NCI-H526 treated with DMSO at 0.1 percent for 48 hours (cell line): ENCODE measurements around the gene TENM4.

Source experiments
- DNase-seq: peaks from one replicate; lab custom pipeline; 2025; lab: John Stamatoyannopoulos, UW

TENM4 gene

DNA sequence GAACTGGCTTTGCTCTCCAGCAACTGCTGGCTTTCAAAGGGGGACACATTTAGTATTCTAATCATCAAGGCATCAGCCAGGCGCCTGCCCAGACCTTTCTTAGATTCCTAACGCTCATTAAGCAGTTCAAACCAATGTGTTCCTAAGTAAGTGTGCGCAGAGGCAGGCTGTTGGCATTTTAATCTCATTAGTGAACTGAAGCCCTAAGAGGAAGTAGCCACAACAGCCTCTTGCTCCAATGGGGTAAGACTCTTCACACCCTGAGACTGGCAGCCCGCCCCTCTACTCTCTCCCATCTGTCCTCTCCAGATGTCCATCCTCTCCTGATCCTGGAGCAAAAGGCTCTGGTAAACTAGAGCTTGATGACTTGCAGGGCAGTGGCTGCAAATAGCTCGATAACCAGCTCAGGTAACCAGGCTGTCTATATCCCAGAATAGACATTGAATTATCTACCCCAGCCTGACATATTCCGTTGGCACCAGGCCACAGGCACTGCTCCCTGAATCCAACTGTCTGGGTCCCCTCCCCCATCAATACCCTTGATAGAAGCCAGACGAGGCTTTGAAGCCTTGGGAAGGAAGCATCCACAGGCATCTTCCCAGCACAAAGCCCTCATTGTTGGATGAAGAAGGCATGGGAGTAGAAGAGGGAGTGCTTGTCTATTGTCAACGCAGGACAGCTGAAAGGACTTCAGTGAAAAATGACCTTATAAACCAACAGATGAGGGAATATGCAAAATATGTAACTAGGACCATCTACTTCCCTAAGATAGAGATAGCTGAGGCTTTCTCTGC is 321.1 kb downstream of the TENM4 start:
- peak; percentile 100 for DNase-seq

DNA sequence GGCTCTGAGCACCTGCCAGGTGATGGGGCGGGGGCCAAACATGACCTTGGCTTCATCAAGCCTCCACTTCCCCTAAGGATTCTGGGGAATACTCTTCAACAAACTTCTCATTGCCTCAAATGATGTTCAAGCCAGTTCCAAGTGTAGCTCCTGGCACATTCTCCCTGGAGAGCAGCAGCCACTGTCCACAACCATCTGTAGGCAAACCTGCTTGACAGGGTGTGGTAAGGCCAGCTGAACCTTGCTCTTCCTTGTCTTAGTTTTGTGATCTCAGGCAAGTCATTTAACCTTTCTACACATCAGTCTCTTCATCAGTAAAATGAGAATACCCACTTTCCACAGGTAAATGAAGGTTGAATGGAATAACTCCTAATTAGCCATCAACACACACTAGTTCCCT is 323.3 kb downstream of the TENM4 start:
- DNase-seq = no peak

DNA sequence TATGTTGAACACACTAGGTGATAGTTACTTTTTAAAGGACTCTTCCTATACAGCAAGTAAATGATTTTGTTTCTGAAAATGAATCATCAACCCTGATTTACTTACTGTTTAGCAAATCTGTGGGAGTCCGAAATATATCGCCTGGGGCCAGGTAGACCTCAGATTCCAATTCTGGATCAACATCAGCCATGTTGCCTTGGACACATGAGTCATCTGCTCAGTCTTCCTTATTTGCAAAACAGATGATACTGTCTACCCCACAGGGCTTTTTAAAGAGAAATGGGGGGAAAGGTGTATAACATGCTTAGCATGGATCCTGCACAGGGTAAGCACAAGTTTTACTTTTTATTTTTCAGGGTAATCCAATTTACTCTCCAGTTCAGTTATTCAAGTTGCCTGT is 324.2 kb downstream of the TENM4 start:
- DNase-seq = no peak

DNA sequence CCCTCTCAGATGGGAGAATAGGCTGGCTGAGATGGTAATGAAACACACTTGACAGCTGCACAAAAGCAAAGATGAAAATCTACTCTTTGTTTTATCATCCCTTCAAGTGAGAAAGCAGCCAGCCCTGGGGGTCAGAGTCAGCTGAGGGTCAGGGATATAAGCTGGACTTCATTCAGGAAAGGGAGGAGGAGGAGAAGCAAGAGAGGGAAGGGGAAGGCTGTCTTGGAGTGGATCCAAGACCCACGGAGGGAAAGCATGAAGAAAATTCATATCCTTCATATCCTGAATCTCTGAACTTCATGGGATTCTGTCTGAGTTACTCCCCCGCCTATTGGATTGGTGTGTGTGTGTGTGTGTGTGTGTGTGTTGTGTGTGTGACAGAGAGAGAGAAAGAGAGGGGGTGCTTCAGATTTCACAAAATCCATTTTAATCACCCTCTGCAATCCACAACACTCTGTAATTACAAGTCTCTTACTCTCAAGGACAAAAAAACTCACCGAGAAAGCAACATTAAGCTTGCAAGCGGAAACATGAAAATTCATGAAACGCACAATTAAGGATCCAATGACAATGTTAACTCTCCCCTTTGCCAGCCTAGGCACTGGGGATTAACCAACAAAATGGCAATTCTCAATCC is 327.7 kb downstream of the TENM4 start:
- no peak for DNase-seq

DNA sequence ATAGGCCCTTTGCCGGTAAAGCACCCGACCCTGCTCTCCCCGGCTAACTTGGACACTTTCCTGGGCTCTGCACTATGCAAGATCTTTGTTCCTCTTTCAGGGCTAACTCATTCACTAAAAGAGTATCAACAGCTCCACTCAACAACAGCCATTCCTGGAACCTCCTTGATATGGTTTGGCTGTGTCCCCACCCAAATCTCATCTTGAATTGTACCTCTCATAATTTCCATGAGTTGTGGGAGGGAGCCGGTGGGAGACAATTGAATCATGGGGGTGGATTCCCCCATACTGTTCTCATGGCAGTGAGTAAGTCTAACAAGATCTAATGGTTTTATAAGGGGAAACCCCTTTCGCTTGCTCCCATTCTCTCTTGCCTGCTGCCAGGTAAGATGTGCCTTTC is 330.0 kb downstream of the TENM4 start:
- DNase-seq = no peak

DNA sequence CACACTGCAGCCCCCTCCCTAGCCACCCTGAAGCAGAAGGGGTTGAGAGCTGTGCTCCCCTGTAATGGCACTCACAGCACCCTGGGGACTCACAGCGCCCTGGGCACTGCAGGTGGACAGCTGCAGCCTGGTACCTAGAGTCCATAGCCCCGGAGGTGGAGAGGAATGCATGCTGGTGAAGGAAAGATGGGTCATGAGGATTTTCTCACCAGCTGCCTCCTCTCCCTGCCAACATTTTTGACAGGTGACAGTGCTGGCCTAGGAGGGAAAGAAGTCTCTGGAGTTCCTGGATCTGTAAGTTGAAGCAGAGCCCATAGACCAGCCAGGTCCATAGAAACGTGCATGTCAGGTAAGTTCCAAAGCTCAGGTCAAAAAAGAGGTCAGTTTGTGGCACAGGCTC is 330.5 kb downstream of the TENM4 start:
- DNase-seq = no peak

DNA sequence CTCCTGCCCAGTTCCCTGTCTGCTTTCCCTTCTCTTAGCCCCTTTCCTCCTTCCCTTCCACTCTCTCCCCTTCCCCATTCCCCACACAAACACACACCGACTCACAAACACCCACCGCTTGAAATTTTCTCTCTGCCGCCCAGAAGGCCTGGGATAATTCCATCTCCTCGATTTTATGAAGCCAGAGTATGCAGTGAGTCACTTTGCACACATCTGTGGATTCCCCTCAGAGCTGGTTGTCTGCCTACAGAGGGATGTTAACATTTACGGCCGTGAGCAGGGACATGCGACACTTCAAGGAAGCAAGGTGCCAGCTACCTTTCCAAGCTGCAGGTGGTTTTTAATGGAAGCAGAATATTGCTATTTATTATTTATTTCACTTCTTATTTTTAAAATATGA is 332.0 kb downstream of the TENM4 start:
- no peak for DNase-seq

DNA sequence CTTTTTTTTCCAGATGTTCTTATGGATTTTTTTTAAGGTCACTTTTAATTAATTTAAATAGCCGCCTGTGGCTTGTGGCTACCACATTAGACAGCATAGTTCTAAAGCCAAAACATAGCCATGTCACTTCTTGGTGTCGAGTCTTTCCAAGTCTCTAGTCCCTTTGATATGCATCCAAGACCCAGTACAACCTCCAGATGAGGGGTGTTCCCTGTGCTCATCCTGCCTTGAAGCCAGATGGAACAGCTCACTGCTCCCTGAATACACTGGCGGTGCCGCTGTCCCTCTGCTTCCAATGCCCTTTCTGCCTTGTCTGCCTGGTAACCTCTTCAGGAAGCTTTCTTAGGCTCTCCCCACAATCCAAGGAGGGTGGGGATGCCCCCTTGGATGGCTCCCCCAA is 338.0 kb downstream of the TENM4 start:
- no peak for DNase-seq

DNA sequence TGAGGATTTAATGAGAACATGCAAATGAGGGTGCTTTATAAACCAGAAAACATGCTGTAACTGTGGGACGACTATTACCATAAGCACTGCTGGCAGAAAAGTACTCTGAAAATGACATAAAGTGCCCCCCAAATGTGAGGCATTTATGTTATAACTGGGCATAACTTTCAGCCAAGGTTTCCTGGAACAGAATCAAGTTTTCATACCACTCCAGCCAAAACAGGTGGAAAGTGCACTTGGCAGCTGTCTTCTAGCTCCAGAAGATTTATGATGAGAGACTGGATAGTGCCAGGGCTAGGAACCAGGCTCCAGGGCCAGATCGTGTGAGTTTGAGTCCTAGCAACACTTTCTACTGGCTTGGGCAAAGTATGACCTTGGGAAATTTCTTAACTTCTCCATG is 339.2 kb downstream of the TENM4 start:
- DNase-seq = no peak

DNA sequence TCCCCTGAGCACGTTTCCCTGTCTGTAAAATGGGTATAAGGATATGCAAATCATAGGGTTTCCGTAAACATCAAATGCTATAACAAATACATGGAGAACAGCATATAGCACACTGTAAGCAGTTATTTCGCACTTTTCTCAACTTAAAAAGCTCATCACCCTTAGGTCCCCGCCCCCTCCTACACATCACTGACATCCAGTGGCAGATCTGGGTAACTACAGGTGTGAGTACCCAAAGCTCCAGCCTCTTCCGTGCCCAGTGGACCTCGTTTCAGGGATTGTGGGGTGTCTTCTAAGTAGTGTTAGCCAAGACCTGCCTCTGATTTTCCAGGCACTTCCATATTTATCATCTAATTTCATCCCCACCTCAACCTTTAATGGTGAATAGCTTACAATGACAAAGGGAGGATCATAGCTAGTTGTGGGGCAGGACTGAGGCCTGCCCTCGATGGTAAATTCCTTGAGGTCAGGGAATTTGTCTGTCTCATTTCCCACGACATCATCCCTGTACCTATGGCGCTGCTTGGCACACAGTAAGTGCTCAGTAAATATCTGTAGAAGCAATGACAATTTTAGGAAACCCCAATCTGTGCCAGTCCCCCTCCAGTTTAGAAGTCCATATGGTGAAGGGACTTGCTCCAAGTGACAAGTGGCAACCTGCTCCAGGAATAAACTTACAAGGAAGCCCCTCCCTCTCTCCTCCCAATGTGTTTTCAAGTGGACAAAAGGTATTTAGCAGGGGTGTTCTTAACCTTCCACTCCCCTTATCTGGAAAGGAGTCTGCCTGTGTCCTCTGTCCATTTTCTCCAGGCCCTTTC is 340.5 kb downstream of the TENM4 start:
- DNase-seq = no peak

DNA sequence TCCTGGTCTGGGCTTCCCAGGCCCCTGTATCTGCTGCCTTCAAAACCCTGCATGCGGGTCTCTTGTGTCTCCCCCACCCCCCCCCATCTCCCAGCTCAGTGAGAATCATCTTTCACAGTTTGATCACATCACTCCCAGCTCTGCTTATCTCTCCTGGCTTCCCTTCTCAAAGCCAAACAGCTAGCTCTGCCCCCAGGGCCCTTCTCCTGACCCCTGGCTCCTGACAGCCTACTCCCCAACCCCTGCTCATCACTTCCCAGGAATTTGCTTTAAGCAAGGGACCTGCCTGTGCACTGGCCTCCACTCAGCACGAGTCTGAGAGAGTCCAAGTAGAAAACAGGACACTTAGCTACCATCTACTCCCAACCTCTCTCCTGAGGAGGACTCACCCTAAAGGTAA is 342.7 kb downstream of the TENM4 start:
- DNase-seq = no peak

DNA sequence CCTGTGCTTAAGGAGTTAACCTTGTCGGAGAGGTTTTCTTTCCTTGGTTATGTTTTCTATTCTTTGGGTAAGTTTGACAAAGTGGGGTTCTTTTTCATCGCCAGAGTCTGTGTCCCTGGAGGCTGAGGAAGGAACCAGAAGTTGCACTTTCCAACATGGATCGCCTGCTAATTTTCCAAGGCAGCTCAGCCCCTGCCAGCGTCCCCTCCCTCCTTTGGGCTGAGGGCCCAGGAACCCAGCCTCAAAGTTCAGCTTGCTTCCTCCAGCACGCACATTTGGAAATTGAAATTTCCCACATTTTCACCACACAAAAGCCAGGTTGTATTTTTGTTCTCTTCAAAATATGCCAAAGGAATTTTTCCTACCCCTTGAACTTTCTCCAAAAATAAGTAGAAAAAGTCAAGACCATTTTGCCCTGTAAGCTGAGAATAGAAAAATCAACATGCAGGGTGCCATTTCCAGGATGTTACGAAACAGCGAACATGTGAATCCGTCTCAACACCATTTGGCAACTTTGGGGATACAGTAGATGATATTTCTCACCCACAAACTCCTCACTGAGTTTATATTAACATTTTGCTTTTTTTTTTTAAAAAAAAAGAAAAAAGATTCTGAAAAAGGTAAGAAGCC is 343.5 kb downstream of the TENM4 start:
- DNase-seq = no peak

DNA sequence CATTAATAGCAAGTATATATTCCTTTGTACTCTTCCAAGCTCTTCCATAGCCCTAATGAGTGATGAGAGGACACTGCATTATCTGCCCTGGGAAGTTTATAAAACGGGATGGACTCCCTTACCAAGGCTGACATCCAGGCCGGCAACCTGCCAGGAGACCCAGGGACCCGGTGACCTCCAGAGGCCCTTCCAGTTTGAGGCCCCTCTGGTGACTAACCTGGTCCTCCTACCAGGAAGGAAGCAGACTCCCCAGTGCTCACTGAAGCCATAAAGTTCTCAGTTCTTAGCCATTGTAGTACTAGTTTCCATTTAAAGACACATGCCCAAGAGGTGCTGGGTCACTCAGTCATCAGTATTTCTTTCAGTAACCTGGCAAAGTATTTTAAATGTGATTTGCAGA is 345.4 kb downstream of the TENM4 start:
- no peak for DNase-seq

DNA sequence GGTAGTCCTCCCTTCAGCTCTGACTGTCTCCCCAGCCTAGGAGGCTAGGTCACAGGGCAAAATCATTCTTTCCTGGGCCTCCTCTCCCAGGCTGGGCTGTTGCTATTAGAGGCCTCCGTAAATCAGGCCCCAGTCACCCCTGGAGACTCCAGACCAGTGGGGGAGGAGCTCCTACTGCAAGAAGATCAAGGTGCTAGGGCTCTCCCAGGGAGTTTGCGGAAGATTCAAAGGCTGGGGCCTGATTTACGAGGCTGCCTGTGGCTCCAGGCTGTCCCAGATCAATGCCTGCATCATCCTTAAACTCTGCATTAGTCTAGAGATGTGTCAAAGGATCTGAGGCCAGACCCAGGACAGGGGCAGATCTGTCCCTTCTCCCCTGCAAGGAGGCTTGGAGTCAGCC is 346.2 kb downstream of the TENM4 start:
- no peak for DNase-seq

DNA sequence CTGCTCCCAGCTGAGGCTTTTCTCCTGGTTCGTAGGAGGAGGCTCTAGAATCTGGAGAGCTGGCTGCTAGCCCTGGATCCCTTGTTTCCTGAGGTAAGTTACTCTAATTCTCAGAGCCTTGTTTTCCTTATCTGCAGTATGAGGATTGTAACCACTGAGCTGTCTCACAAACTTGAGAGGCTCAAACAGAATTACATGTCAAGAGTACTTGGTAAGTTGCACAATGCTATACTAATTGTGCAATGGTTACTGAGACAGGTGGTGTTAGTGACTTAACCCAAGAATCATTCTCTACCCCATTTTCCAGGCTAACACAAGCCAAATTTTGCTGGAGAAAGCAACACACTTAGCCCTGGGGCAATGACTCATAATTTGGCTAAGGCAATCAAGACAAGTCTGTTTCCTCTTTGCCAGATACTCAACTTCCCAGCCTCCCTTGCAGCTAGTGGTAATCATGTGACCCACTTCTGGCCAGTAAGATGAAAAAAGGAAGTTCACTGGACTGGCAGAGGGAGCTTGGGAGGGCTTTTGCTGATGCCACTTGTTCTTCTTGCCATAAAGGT is 348.0 kb downstream of the TENM4 start:
- no peak for DNase-seq

DNA sequence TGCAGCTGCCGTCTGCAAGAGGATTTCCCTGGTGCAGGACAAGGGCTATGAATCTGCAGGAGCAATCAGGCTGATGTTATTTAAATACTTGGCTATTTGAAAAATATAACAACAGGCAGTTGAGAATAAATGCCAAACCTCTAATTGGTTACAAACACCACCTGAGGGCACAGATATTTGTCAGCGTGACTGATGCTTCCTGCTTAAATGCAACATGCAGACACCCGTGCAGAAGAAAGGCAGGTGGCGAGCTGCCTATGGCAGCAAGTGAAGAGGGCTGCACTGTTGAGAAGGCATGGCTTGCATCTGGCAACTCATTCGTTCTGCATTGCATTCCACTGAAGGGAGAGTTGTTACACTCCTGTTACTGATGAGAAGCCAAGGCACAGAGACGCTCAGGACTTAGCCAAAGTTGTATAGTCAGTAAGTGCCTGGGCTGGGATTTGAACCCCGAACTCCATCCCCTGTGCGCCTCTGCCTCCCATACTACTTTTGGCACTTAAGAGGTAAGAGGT is 350.6 kb downstream of the TENM4 start:
- no peak for DNase-seq

DNA sequence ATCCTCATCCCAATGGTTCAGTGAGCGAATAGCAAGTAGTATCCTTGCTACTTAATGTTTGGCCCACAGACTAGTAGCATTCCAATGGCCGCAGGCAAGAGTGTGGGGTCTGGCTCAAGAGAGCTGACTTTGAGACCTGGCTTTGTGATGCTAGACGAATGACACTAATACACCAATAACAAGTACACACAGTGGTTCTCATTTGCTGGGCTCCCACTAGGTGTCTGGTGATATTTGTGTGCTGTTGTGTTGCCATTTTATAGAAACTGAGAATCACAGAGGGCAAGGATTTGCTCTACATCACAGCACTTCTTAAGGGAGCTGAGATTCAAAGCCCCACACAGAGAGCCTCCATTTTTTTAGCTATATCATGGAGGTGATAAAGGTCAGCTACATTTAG is 351.2 kb downstream of the TENM4 start:
- no peak for DNase-seq

DNA sequence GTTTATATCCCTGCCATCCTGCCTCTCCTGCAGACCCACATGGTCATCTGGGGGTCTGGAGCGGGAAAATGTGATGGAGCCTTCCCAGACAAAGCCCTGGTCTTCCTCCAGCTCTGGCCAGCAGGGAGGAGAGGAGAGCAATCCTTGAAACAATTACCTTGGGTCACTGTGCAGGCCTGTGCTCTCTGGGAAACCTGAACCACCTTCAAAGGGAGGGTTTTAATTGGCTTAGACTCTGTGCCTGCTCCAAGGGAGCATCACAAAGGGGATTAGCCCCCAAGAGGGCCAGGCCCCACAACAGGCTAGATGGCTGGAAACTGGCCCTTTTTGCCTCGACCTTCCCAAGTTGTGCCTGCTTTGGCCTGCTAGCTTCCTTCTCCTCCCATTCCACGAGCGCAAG is 351.9 kb downstream of the TENM4 start:
- DNase-seq = no peak

DNA sequence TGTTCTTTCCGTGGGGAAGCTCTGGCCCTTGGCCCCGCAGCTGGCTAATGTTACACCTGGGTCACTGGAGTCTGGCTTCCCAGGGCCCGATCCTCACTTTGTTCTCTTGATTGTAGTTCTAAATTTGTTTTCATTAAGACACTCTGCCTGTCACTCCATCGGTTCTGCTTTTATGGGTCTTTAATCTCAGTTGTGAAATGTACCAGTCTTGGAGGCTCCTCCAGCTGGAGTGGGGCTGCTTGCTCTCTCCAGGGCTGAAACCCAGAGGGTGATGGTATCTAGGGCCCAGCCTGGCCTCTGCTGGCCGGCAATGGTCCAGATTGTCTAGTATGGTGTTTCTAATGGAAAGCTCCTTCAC is 352.9 kb downstream of the TENM4 start:
- DNase-seq = no peak

DNA sequence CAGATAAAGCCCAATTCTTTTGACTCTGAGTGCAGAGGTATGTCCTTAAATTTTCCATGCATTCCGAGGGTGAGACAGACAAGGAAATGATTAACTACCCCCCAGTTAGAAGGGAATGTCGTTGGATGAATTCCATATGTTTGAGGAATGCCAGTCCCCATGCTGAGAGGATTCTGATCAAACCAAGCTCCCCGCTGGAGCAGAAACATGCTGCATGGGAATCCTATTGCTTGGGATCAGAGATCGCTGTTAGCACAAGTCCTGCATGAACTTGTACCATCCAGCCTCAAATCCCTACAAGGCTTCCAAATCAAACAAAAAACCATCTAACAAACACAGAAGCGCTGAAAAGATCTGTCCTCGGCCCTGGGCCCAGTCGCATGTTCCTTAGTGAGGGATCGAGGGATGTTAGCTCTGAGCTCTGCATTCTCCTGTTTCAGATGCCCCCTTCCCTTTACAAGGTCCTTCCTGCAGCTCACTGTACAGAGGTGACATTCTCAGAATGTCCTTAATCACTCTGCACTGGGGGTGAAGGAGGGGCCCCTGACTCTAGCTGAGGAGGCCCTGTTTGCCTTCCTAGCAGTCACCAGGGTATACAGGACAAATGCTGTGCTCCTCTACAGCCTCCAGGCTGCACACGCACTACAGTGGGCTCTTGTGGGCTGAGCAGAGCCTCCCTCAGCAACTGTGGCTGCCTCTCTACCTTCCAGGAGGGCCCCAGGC is 353.4 kb downstream of the TENM4 start:
- no peak for DNase-seq

DNA sequence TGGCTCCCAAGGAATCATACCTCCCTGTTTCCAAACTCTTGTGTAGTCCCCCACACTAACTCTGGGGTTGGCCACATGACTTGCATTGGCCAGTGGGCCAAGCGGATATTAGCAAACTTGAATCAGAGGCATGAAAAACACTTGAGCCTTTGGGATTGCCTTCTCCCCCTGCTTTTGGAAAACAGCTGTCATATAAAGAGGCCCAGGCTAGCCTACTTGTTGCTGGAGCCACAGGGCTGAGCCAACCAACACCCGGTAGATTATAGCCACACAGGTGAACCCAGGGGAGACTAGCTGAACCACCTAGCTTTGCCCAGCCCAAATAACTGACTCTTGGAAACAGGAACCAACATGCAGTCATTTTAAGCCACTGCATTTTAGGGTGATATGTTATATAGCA is 354.8 kb downstream of the TENM4 start:
- no peak for DNase-seq

DNA sequence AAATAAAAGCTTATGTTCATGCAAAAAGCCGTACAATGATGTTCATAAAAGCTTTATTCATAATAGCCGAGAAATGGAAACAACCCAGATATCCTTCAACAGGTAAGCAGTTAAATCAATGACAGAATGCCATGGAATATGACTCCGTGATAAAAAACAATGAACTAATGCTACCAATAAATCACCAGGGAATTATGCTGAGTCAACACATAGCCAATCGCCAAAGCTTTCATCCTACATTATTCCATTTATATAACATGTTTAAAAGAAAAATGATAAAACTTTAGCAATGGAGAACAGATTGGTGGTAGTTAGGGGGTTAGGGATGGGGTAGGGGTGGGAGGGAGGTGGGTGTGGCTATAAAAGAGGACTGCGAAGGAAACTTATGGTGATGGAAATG is 356.4 kb downstream of the TENM4 start:
- DNase-seq = no peak
